Measurements from ENCODE around the gene FAM227A. TPM values are rescaled to one million over a fixed set of nuclear protein-coding genes. Genes with fewer than 3 reads are reported as not detected.

The FAM227A gene
- polyA plus RNA-seq, 1 experiment = 1.4 TPM

- POLR2A ChIA-PET = interaction anchor here (0.6 kb wide), 1 partner anchor 204 kb away, joined by 3 read pairs; no protein-coding TSS in a partner anchor
- CTCF ChIA-PET = interaction anchor here (1.2 kb wide), 1 partner anchor 8 kb away, joined by 4 read pairs; the partner anchor contains the start of gene TOMM22
- H3K27ac ChIP-seq (ENCODE audit: low read depth, low read length) = no peak overlapping the region
- no peak overlapping the region for H3K4me3 ChIP-seq (ENCODE audit: low read depth, low read length)
- no peaks in the 10 kb centered on the region for H3K27me3 ChIP-seq (ENCODE audit: control insufficient read depth, insufficient read depth, low read length)
- DNase-seq (ENCODE audit: low read depth, low spot score) = no peak
- no peaks in the 10 kb centered on the region for H3K9me3 ChIP-seq (ENCODE audit: control insufficient read depth, insufficient read depth, low read length)
- TF ChIP-seq CTCF (IDR thresholded peaks at IDR 0.05; ENCODE audit: low read depth, low read length) = no peak
Observed at GRCh38 chr22:38689651-38690050, 33.5 kb upstream of the FAM227A start.

- no peak for TF ChIP-seq CTCF (IDR thresholded peaks at IDR 0.05; ENCODE audit: low read depth, low read length)
- Histone ChIP-seq H3K4me3 (ENCODE audit: low read depth, low read length) (no peak overlapping the region), H3K27me3 (ENCODE audit: control insufficient read depth, insufficient read depth, low read length) (no peaks in the 10 kb centered on the region), H3K9me3 (ENCODE audit: control insufficient read depth, insufficient read depth, low read length) (no peaks in the 10 kb centered on the region; the same call in none of the 2 replicates), H3K27ac (ENCODE audit: low read depth, low read length) (no peak overlapping the region)
- ChIA-PET CTCF (no interaction called here), POLR2A (interaction anchor here (1.0 kb wide), 1 partner anchor 14 kb away, joined by 3 read pairs; no protein-coding TSS in a partner anchor)
- DNase-seq (ENCODE audit: low read depth, low spot score) = no peak
Observed at GRCh38 chr22:38685761-38686160, 29.6 kb upstream of the FAM227A start.

- ChIA-PET CTCF (no interaction called here), POLR2A (no interaction called here)
- no peak for TF ChIP-seq CTCF (IDR thresholded peaks at IDR 0.05; ENCODE audit: low read depth, low read length)
- no peak for DNase-seq (ENCODE audit: low read depth, low spot score)
- Histone ChIP-seq H3K9me3 (ENCODE audit: control insufficient read depth, insufficient read depth, low read length) (no peaks in the 10 kb centered on the region; the same call in none of the 2 replicates), H3K27ac (ENCODE audit: low read depth, low read length) (no peak overlapping the region), H3K27me3 (ENCODE audit: control insufficient read depth, insufficient read depth, low read length) (no peaks in the 10 kb centered on the region), H3K4me3 (ENCODE audit: low read depth, low read length) (no peak overlapping the region)
Observed at GRCh38 chr22:38684895-38685294, 28.7 kb upstream of the FAM227A start.

- Histone ChIP-seq H3K9me3 (ENCODE audit: control insufficient read depth, insufficient read depth, low read length) (no peaks in the 10 kb centered on the region; the same call in none of the 2 replicates), H3K4me3 (ENCODE audit: low read depth, low read length) (peak within 1 kb of the TSS; percentile 96), H3K27me3 (ENCODE audit: control insufficient read depth, insufficient read depth, low read length) (no peaks in the 10 kb centered on the region), H3K27ac (ENCODE audit: low read depth, low read length) (peak within 1 kb of the TSS; percentile 39)
- no peak for DNase-seq (ENCODE audit: low read depth, low spot score)
- ChIA-PET POLR2A (interaction anchor here (0.6 to 1.5 kb wide), 9 partner anchors 15 to 647 kb away, joined by 3 to 11 read pairs (median 4); partner anchors contain the start of gene GTPBP1), CTCF (interaction anchor here (0.6 to 2.5 kb wide), 17 partner anchors 8 to 632 kb away, joined by 3 to 22 read pairs (median 4); no protein-coding TSS in a partner anchor)
- TF ChIP-seq CTCF (IDR thresholded peaks at IDR 0.05; ENCODE audit: low read depth, low read length) = peak; percentile 65
Observed at GRCh38 chr22:38681582-38682335, 25.6 kb upstream of the FAM227A start, which contains the start of gene TOMM22. Gene TOMM22, plus strand, starts transcription at chr22:38681957. Its CDS starts 22 bp downstream, at chr22:38681979.

GRCh38 chr22:38675833-38676232, 19.6 kb upstream of the FAM227A start:
- no peak overlapping the region for H3K4me3 ChIP-seq (ENCODE audit: low read depth, low read length)
- no peak for TF ChIP-seq CTCF (IDR thresholded peaks at IDR 0.05; ENCODE audit: low read depth, low read length)
- H3K27me3 ChIP-seq (ENCODE audit: control insufficient read depth, insufficient read depth, low read length) = no peaks in the 10 kb centered on the region
- POLR2A ChIA-PET = no interaction called here
- no peaks in the 10 kb centered on the region for H3K9me3 ChIP-seq (ENCODE audit: control insufficient read depth, insufficient read depth, low read length)
- no peak for DNase-seq (ENCODE audit: low read depth, low spot score)
- CTCF ChIA-PET = no interaction called here
- no peak overlapping the region for H3K27ac ChIP-seq (ENCODE audit: low read depth, low read length)

Measured in AG04450 (cell line).